Stimulated activated CD4-positive, alpha-beta T cell treated with anti-CD3 and anti-CD28 coated beads, Interleukin-4, amount 100 ng/mL, for 48 hours (primary cell): ENCODE measurements around the gene ANXA4.

Experiments used
- DNase-seq, 2 donors: peaks; one replicate each; pipeline ENCODE4 v3.0.0-alpha.2; 2020; ENCODE audit warnings: low read depth in 2 of 2

Gene ANXA4

GRCh38 chr2:69846182-69847067 is 104.5 kb downstream of the ANXA4 start:
- DNase-seq = no peak

GRCh38 chr2:69847068-69847828 is 105.3 kb downstream of the ANXA4 start:
- no peak for DNase-seq

GRCh38 chr2:69848186-69848790 is 106.4 kb downstream of the ANXA4 start:
- DNase-seq = no peak

- DNase-seq = no peak
Observed at GRCh38 chr2:69858261-69858660, 116.3 kb downstream of the ANXA4 start.

GRCh38 chr2:69863298-69863697 is 121.4 kb downstream of the ANXA4 start:
- DNase-seq = no peak
